ENCODE results near the gene CA5A. TPM values are rescaled to one million over a fixed set of nuclear protein-coding genes. Genes with fewer than 3 reads are reported as not detected.
"Not testable (repeated sequence)": the region's sequence is repeated elsewhere in the genome, so short reads cannot be mapped to it uniquely, and the experiment has no call there.

The CA5A gene
- total and polyA plus RNA-seq, 2 of the 13 experiments (the other 11 are each of a cell fraction or from before 2014, with no cell fraction given), result 66.8 to 106 TPM

DNA sequence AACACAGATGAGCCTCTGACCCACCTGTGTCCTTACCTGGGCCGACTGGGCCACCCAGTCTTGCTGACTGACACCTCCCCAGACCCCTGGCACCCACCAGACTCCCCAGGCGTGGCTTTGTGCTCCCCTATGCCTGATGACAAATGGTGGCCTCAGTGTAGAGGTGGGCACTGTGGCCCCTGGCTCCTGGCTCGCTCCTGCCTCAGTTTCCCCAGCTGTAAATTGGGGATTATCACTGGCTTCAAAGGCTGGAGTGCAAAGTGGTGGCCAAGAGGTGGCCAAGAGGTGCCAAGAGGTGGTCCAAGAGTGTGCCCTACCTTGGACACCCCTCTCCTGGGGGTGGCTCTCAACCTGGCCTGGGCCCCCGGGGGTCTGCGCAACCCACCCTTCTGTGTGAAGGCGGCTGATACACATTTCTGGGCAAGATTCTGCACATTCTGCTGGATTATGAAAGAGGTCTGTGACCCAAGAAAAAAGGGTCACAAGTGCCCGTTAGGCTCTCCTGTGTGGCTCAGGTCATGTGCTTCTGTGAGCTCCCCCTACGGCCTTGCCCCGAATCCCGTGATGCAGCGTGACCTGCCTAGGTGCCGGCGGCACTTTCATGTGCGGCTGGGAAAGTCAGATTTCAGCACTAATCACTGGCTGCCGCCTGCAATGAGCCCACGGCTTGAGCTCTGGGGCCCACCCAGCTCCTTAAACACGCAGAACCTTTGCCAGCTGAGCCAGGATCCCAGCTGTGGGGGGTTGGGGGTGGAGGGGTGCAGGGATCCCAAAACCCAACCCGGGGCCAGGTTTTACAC is 74.8 kb downstream of the CA5A start (continued):
- TF ChIP-seq ZBTB20 (CRISPR knock-in tag; IDR thresholded peaks at IDR 0.05; ENCODE audit: borderline replicate concordance, low read depth), result peak; percentile 37; the same call in 1 of the 2 replicates
- peak; percentile 48; the same call in 1 of the 3 replicates for TF ChIP-seq MXI1 (IDR thresholded peaks at IDR 0.05; ENCODE audit: borderline replicate concordance, low read depth, low read length)
- peak; percentile 22; the same call in 1 of the 2 replicates for TF ChIP-seq ZSCAN30 (CRISPR knock-in tag; IDR thresholded peaks at IDR 0.05)
- TF ChIP-seq CBX1 (IDR thresholded peaks at IDR 0.05; ENCODE audit: low read depth), result peak; percentile 42
- TF ChIP-seq, protein P1, sequence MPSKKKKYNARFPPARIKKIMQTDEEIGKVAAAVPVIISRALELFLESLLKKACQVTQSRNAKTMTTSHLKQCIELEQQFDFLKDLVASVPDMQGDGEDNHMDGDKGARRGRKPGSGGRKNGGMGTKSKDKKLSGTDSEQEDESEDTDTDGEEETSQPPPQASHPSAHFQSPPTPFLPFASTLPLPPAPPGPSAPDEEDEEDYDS (CRISPR knock-in tag; IDR thresholded peaks at IDR 0.05), result peak; percentile 25; the same call in 1 of the 2 replicates
- TF ChIP-seq TBX3 (IDR thresholded peaks at IDR 0.05; ENCODE audit: borderline replicate concordance), result peak; percentile 98
- TF ChIP-seq, protein P2, sequence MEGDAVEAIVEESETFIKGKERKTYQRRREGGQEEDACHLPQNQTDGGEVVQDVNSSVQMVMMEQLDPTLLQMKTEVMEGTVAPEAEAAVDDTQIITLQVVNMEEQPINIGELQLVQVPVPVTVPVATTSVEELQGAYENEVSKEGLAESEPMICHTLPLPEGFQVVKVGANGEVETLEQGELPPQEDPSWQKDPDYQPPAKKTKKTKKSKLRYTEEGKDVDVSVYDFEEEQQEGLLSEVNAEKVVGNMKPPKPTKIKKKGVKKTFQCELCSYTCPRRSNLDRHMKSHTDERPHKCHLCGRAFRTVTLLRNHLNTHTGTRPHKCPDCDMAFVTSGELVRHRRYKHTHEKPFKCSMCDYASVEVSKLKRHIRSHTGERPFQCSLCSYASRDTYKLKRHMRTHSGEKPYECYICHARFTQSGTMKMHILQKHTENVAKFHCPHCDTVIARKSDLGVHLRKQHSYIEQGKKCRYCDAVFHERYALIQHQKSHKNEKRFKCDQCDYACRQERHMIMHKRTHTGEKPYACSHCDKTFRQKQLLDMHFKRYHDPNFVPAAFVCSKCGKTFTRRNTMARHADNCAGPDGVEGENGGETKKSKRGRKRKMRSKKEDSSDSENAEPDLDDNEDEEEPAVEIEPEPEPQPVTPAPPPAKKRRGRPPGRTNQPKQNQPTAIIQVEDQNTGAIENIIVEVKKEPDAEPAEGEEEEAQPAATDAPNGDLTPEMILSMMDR (CRISPR knock-in tag; IDR thresholded peaks at IDR 0.05), result peak; percentile 29; the same call in 1 of the 2 replicates
- TF ChIP-seq ZC3H13 (CRISPR knock-in tag; IDR thresholded peaks at IDR 0.05), result 0 out of 2 replicates have a peak, but pooled peaks have one; percentile 57
- TF ChIP-seq ZNF629 (CRISPR knock-in tag; conservative IDR thresholded peaks at IDR 0.05), result peak; percentile 23
- TF ChIP-seq MYC (CRISPR knock-in tag; IDR thresholded peaks at IDR 0.05; ENCODE audit: borderline replicate concordance), result peak; percentile 87; the same call in 1 of the 2 replicates
- peak; percentile 78 to 81; a peak in 3 of 4 replicates for TF ChIP-seq EP300 (IDR thresholded peaks at IDR 0.05; ENCODE audit: low read depth in 2 of 2, low read length in 2 of 2)
- peak; percentile 83 for TF ChIP-seq EP300 (CRISPR knock-in tag; IDR thresholded peaks at IDR 0.05; ENCODE audit: borderline replicate concordance)
- TF ChIP-seq, protein P3, sequence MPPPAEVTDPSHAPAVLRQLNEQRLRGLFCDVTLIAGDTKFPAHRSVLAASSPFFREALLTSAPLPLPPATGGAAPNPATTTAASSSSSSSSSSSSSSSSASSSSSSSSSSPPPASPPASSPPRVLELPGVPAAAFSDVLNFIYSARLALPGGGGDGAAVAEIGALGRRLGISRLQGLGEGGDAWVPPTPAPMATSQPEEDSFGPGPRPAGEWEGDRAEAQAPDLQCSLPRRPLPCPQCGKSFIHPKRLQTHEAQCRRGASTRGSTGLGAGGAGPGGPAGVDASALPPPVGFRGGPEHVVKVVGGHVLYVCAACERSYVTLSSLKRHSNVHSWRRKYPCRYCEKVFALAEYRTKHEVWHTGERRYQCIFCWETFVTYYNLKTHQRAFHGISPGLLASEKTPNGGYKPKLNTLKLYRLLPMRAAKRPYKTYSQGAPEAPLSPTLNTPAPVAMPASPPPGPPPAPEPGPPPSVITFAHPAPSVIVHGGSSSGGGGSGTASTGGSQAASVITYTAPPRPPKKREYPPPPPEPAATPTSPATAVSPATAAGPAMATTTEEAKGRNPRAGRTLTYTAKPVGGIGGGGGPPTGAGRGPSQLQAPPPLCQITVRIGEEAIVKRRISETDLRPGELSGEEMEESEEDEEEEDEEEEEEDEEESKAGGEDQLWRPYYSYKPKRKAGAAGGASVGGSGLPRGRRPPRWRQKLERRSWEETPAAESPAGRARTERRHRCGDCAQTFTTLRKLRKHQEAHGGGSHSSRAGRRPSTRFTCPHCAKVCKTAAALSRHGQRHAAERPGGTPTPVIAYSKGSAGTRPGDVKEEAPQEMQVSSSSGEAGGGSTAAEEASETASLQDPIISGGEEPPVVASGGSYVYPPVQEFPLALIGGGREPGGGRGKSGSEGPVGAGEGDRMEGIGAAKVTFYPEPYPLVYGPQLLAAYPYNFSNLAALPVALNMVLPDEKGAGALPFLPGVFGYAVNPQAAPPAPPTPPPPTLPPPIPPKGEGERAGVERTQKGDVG (CRISPR knock-in tag; IDR thresholded peaks at IDR 0.05; ENCODE audit: borderline replicate concordance), result 0 out of 2 replicates have a peak, but pooled peaks have one; percentile 30
- 0 out of 2 replicates have a peak, but pooled peaks have one; percentile 36 for TF ChIP-seq ZNF274 (CRISPR knock-in tag; IDR thresholded peaks at IDR 0.05)
- TF ChIP-seq, protein P4, sequence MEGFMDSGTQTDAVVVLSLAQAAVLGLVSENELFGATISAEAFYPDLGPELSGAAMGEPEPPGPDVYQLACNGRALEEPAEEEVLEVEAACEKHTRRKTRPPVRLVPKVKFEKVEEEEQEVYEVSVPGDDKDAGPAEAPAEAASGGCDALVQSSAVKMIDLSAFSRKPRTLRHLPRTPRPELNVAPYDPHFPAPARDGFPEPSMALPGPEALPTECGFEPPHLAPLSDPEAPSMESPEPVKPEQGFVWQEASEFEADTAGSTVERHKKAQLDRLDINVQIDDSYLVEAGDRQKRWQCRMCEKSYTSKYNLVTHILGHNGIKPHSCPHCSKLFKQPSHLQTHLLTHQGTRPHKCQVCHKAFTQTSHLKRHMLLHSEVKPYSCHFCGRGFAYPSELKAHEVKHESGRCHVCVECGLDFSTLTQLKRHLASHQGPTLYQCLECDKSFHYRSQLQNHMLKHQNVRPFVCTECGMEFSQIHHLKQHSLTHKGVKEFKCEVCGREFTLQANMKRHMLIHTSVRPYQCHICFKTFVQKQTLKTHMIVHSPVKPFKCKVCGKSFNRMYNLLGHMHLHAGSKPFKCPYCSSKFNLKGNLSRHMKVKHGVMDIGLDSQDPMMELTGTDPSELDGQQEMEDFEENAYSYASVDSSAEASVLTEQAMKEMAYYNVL (CRISPR knock-in tag; IDR thresholded peaks at IDR 0.05; ENCODE audit: borderline replicate concordance), result 0 out of 2 replicates have a peak, but pooled peaks have one; percentile 26
- TF ChIP-seq, protein P5, sequence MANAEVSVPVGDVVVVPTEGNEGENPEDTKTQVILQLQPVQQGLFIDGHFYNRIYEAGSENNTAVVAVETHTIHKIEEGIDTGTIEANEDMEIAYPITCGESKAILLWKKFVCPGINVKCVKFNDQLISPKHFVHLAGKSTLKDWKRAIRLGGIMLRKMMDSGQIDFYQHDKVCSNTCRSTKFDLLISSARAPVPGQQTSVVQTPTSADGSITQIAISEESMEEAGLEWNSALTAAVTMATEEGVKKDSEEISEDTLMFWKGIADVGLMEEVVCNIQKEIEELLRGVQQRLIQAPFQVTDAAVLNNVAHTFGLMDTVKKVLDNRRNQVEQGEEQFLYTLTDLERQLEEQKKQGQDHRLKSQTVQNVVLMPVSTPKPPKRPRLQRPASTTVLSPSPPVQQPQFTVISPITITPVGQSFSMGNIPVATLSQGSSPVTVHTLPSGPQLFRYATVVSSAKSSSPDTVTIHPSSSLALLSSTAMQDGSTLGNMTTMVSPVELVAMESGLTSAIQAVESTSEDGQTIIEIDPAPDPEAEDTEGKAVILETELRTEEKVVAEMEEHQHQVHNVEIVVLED (CRISPR knock-in tag; IDR thresholded peaks at IDR 0.05; ENCODE audit: borderline replicate concordance), result 0 out of 2 replicates have a peak, but pooled peaks have one; percentile 9
- TF ChIP-seq CREB1 (IDR thresholded peaks at IDR 0.05), result peak; percentile 17; the same call in 1 of the 2 replicates
- not testable (repeated sequence) for TF ChIP-seq CREB1 (CRISPR knock-in tag; IDR thresholded peaks at IDR 0.05)
